Mucosa of stomach (tissue), 1 donor: ENCODE results near the gene CDX2.
A peak's percentile ranks its signal among the peaks of the same experiment; 100 is the strongest.

Source experiments
- H3K27me3 ChIP-seq: one replicate; pipeline ENCODE4 v1.7.0; 2013; ENCODE audit warnings: mild to moderate bottlenecking, low read length; ENCODE audit not compliant: control insufficient read depth, insufficient read depth
- H3K36me3 ChIP-seq: one replicate; pipeline ENCODE4 v1.7.0; 2013; ENCODE audit warnings: low read length; ENCODE audit not compliant: control insufficient read depth, insufficient read depth
- H3K4me1 ChIP-seq: one replicate; pipeline ENCODE4 v1.7.0; 2013; ENCODE audit warnings: mild to moderate bottlenecking, low read length; ENCODE audit not compliant: control insufficient read depth, insufficient read depth
- H3K4me3 ChIP-seq: one replicate; pipeline ENCODE4 v1.7.0; 2013; ENCODE audit warnings: low read length
- H3K9ac ChIP-seq: one replicate; pipeline ENCODE4 v1.7.0; 2013; ENCODE audit warnings: mild to moderate bottlenecking, low read length, moderate library complexity
- H3K9me3 ChIP-seq: one replicate; pipeline ENCODE4 v1.7.0; 2013; ENCODE audit warnings: mild to moderate bottlenecking, low read length, moderate library complexity; ENCODE audit not compliant: control insufficient read depth
- donor health status: Pancreatic carcinoma.

Gene CDX2

DNA sequence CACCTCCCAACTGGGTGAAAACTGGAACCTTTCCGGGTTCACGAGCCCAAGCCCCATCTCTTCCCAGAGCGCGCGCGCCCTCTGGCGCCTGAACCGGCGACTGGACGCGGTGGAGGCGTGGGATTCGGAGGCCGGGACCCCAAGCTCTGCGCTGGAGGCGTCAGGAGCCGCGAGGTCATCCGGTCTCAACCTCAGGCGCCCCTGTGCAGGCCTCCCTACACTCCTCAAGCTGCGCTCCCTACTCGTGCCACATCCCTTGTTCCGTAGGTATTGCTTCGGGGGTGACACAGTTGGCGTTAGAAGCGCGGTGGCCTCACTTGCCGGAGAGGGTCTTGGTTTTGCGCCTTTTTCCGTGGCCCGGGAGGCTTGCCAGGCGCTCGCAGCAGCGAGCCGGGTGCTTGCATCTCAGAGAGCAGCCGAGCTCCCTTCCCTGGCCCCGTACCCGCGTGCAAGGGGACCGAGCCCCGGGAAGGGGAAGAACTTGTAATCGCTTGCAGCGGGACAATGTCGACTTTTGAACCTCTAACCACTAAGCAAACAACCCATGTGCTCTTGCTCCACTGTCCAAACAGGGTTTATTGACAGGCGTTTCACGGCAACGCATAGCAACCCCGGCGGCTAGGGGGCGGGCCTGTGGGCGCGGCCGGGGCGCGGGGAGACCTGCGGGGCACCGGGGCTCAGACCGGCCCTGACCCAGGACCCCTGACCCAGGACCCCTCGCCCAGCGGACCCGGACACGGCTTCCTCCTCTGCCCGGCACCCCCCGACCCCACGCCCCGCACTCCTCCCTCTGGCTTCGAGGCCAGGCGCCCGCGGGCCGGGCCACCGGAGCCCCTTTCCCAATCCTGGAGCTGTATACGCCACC is 8.5 kb downstream of the CDX2 start:
- peak overlapping the region; percentile 93 for H3K4me3 ChIP-seq
- H3K9ac ChIP-seq = peak overlapping the region; percentile 77
- H3K4me1 ChIP-seq = peaks cover 58% of the 10 kb centered on the region
- no peaks in the 10 kb centered on the region for H3K9me3 ChIP-seq
- peaks cover 26% of the 10 kb centered on the region for H3K27me3 ChIP-seq
- H3K36me3 ChIP-seq = no peaks in the 10 kb centered on the region

DNA sequence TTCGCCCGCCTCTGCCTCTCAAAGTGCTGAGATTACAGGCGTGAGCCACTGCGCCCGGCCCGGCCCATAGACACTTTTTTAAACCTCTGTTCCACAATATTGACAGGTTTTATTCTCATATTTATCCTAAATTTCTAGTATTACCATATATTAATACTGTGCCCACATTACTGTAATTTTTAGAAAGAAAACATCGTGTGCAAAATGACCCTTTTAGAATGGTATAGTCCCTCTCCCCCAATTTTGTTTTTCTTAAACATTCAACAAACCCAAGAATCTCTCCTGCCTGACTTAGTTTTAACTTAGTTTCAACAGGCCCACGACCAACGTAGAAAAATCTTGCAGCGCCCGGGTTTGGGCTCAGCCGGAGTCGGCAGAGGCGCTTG is 9.1 kb downstream of the CDX2 start:
- H3K4me3 ChIP-seq = peak overlapping the region; percentile 93
- no peaks in the 10 kb centered on the region for H3K36me3 ChIP-seq
- H3K9ac ChIP-seq = peak overlapping the region; percentile 77
- peaks cover 58% of the 10 kb centered on the region for H3K4me1 ChIP-seq
- H3K27me3 ChIP-seq = peaks cover 26% of the 10 kb centered on the region
- no peaks in the 10 kb centered on the region for H3K9me3 ChIP-seq

DNA sequence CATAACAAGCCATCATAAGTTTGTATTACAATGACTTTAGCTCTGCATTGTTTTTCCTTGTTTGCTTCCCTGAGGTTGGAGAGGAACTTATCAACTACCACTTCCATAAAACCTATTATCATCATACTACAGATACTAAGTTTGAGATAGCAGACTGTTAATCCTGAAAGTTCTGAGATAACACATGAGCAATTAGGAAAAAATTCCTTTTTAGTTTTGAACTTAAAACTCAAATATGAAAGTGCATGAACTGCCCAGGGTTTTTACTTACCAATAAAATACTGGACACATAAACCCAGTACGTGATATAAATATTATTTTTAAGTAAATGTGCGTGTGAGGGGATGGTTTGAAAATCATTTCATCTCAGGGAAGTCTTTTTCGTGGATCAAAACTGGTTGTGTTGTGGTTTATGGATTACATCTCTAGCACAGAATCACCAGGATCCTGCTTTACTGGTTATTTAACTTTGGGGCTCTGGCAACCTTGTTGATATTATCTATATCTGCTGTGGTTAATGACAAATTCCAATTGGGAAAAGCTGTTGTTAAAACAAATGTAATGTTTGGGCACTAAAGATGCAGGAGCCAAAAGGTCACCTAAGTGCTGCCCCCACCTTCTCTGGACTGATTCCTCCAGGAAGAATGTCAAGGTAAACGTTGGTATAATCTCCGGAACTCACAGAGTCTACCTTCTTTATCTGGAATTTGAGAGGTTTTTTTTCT is 12.4 kb downstream of the CDX2 start:
- Histone ChIP-seq H3K36me3 (no peaks in the 10 kb centered on the region), H3K4me3 (no peak overlapping the region), H3K4me1 (peaks cover 52% of the 10 kb centered on the region), H3K27me3 (peaks cover 38% of the 10 kb centered on the region), H3K9ac (no peak overlapping the region), H3K9me3 (no peaks in the 10 kb centered on the region)

DNA sequence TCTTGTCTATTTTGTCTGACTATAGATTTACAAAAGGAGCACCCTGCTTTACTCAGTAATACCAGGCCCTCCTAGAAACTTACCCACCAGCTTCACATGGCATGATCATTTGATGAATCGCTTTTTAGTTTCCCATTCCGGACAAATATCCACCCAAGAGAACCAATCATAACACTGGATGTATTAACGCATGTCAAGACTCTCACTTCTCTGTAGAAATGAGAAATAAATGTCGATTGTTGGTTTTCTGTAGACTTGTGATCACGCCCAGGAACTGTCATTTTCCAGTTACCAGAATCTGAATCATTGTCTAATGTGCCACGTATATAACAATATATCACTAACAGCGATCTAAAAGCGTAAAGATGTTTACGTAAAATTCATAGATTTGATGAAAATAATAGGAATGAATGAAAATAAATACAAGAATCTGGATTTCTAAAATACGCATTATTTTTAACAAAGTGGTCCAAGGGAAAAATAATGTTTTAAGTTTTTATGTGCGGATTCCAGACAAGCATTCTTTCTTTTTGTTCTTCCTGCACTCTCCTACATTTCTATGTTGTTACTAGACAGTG is 14.0 kb downstream of the CDX2 start:
- Histone ChIP-seq H3K9ac (peak overlapping the region; percentile 93), H3K4me1 (peaks cover 42% of the 10 kb centered on the region), H3K9me3 (no peaks in the 10 kb centered on the region), H3K36me3 (no peaks in the 10 kb centered on the region), H3K27me3 (peaks cover 29% of the 10 kb centered on the region), H3K4me3 (peak overlapping the region; percentile 36)

DNA sequence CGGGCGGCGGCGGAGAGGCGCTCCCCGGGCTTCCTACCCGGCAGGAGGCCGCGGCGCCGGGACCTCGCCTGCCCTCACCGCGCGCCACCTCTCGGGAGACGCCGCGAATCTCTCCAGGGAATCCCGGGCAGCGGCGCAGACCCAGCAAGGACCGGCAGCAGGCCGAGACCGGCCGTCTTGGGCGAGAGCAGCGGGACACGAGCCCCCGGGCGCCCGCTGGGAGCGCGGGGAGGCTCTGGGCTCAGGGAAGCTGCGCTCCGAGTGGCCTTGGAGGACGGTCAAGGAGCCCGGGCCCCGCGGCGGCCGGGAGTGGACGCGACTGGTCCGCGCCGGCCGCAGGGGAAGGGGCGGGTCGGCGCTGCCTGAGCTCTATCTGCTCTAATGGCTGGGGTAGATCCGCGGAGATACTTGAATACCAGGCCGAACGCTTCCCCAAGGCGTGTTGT is 14.7 kb downstream of the CDX2 start:
- Histone ChIP-seq H3K9ac (peak overlapping the region; percentile 93), H3K4me3 (peak overlapping the region; percentile 60), H3K4me1 (peaks cover 37% of the 10 kb centered on the region), H3K36me3 (no peaks in the 10 kb centered on the region), H3K27me3 (peaks cover 27% of the 10 kb centered on the region), H3K9me3 (no peaks in the 10 kb centered on the region)

DNA sequence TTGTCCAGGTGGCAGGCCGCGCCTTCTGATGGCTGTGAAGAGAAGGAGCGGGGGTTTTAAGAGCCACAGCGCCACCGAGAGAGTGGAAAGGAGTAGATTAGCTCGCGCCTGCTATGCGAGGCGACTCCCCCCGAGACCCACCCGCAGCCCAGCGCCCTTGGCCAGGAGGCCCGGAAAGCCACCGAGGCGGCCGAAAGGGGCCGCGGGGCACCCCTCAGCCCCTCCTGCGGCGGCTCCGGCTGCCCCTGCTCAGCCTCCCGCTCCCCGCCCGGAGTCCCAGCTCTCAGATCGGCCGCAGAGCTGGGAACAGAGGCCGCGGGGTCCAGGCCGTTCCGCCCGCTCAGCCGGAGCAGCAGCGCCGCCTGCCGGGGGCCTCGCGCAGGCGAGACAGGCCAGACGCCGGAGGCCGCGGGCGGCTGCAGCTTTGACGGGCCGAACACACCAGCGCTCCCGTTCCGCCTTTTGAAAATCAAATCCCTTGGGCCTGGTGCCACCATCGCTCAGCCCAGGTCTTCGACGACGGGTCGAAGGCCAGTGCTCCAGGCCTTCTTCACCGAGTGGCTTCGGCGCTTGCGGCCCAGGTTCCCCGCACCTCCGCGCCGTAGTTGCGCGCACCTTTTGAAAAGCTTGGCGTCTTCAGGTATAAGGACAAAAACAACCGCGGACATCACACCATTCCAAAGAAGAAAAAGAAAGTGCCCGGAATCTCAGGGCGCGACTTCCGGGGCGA is 15.3 kb downstream of the CDX2 start:
- Histone ChIP-seq H3K36me3 (no peaks in the 10 kb centered on the region), H3K27me3 (peaks cover 25% of the 10 kb centered on the region), H3K9ac (peak overlapping the region; percentile 93), H3K9me3 (no peaks in the 10 kb centered on the region), H3K4me1 (peaks cover 35% of the 10 kb centered on the region), H3K4me3 (peak overlapping the region; percentile 60)

DNA sequence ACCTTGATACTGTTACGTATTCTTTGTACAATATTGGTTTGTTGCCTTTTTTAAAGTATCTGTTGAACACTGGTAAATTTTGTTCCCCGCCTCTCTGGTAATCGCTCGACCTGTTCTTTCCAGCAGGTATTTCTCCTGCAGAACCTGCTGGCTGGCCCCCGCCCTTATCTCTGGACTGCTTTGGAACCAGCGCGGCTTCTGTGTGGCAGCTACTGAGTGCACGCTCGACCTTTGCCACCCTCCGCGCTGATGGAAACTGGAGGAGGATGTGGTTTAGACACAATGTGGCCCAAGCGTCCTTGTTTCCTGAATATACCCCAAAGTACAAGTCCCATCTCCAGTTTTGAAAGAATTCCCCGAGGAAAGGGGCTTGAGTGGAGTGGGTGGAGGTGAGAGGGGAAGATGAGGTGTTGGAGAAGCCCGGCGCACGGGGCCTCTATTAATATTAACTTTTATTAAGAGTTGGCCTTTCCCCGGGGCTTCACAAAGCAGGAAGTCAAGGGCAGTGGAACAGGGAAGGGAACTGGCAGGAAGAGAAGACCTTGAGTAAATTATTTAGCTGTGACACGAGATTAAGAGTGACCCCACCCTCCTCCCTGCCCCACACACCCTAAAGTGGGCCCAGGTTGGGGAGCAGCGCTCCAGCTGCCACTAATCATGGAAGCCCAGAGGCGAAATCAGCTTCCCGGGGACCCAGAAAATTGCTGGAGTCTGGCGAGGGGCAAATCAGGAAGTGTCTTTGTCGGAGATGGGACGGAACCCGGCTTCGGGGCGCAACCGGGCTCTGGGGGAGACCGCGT is 16.0 kb downstream of the CDX2 start:
- peaks cover 25% of the 10 kb centered on the region for H3K27me3 ChIP-seq
- H3K9ac ChIP-seq = peak overlapping the region; percentile 93
- H3K9me3 ChIP-seq = no peaks in the 10 kb centered on the region
- peak overlapping the region; percentile 60 for H3K4me3 ChIP-seq
- peaks cover 34% of the 10 kb centered on the region for H3K4me1 ChIP-seq
- H3K36me3 ChIP-seq = no peaks in the 10 kb centered on the region

DNA sequence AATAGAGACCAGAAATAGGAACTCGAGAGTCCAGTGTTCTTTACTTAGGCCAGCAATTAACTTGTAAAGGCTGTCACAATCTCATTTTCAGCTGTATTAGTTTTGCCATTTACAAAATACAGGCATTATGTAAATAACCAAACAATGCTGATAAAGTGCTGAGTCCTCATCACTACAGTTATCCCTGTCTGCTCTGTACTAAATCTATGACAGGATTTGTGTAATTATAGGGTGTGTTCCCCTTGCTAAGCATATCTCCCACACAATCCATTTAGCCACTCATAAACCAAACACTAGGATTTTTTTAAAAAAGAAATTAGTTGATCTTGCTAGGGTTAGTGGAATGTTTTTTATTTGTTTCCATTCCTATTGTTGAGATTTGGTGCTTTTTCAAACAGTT is 26.1 kb downstream of the CDX2 start:
- H3K36me3 ChIP-seq = no peaks in the 10 kb centered on the region
- H3K9ac ChIP-seq = no peak overlapping the region
- no peaks in the 10 kb centered on the region for H3K27me3 ChIP-seq
- no peak overlapping the region for H3K4me3 ChIP-seq
- no peaks in the 10 kb centered on the region for H3K9me3 ChIP-seq
- H3K4me1 ChIP-seq = peaks cover 19% of the 10 kb centered on the region

DNA sequence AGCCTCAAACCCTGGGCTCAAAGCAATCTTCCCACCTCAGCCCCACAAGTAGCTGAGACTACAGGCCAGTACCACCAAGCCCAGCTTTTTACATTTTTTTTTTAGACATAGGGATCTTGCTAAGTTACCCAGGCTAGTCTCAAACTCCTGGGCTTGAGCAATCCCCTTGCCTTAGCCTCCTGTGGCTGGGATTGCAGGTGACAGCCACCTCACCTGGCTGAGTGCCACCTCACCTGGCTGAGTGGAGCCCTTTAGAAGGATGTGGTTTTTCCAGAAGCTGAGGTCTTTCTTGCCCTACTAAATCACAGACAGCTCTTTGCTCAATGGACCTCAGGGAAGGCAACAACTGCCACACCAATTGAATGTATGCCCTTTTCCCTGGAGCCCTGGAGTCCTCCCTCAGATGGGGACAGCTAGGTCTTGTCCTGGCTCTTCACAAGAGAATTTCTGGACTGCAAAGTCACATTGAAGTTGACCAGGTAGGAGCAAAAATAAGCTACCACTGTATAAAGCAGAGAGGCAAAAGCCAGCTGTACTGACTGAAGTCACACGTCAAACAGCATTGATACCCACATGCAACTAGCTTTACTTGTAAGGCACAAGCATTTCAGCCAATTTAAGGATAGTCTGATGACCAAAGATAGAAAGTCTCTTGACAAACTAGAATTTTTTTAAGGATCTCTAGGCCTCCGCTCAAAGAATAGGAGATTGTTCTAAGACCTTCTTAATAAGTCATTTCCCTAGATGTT is 35.4 kb downstream of the CDX2 start:
- H3K27me3 ChIP-seq = peaks cover 5% of the 10 kb centered on the region
- H3K9ac ChIP-seq = no peak overlapping the region

DNA sequence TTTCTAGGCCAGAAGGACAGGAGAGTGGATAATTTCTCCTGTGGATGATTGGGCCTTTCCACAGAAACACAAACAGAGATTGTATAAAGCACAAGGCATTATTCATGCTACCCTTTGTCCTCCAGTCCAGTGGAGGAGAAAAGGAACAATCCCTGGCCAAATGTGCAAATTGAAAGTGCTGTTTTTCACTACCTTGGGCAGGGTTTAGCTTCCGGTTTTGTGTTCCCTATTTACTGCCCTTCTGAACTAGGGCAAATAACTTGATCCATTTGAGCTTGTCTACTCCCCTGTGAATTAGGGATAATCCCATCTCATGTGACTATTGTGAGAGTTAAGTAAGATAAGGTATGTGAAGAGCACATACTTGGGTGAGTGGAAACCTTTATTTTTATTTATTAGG is 36.0 kb downstream of the CDX2 start:
- no peaks in the 10 kb centered on the region for H3K36me3 ChIP-seq
- no peaks in the 10 kb centered on the region for H3K4me1 ChIP-seq
- peaks cover 5% of the 10 kb centered on the region for H3K27me3 ChIP-seq
- H3K9me3 ChIP-seq = no peaks in the 10 kb centered on the region
- no peak overlapping the region for H3K4me3 ChIP-seq
- no peak overlapping the region for H3K9ac ChIP-seq

More for the DNA sequence above, 35.4 kb downstream of the CDX2 start:
- Histone ChIP-seq H3K36me3 (no peaks in the 10 kb centered on the region), H3K9me3 (no peaks in the 10 kb centered on the region), H3K4me3 (no peak overlapping the region), H3K4me1 (no peaks in the 10 kb centered on the region)
